Activated CD8-positive, alpha-beta T cell treated with anti-CD3 and anti-CD28 coated beads, Interleukin-2, amount 10 ng/mL, durations not matched to agents 7 days and 5 days (primary cell): ENCODE data around the gene TUBGCP3. TPM values are rescaled to one million over a fixed set of nuclear protein-coding genes. Genes with fewer than 3 reads are reported as not detected.

Source experiments
- ATAC-seq: fragments of 150-1000 bp; cut with Tn5 transposase; one replicate; pipeline ENCODE4 v1.10.0; 2021; ENCODE audit warnings: moderate library complexity
- CTCF ChIA-PET: fragments of 350-600 bp; sonication (Branson Sonifier 250); formaldehyde crosslinking; loops from one replicate; lab custom pipeline; 2021; ENCODE audit warnings: antibody characterized with exemption; lab: Charles Lee
- POLR2A ChIA-PET: fragments of 350-600 bp; sonication (Branson Sonifier 250); formaldehyde crosslinking; loops from one replicate; lab custom pipeline; 2021; ENCODE audit warnings: antibody characterized with exemption; lab: Charles Lee
- DNase-seq: peaks from one replicate; pipeline ENCODE4 v3.0.0-alpha.2; 2020
- H3K27ac Mint-ChIP-seq: one replicate; pipeline ENCODE4 v1.8.0; 2021; ENCODE audit warnings: mild to moderate bottlenecking, mixed read lengths
- H3K27me3 Mint-ChIP-seq: one replicate; pipeline ENCODE4 v1.8.0; 2021; ENCODE audit warnings: low read depth, mixed read lengths
- H3K36me3 Mint-ChIP-seq: one replicate; pipeline ENCODE4 v1.8.0; 2021; ENCODE audit warnings: low read depth, mixed read lengths
- H3K4me1 Mint-ChIP-seq: one replicate; pipeline ENCODE4 v1.8.0; 2021; ENCODE audit warnings: low read depth, mixed read lengths
- H3K4me3 Mint-ChIP-seq: one replicate; pipeline ENCODE4 v1.8.0; 2021; ENCODE audit warnings: mild to moderate bottlenecking, mixed read lengths
- H3K9me3 Mint-ChIP-seq: one replicate; pipeline ENCODE4 v1.8.0; 2022; ENCODE audit warnings: mixed read lengths; ENCODE audit not compliant: insufficient read depth
- total RNA-seq, 2 experiments: library from RNA; stranded (reverse); gene quantifications; one replicate each; pipeline ENCODE4 v1.2.3, GENCODE V29; 2021

TUBGCP3 gene
- total RNA-seq, 2 experiments from 2014 or later, result 57.4 to 66.5 TPM

DNA sequence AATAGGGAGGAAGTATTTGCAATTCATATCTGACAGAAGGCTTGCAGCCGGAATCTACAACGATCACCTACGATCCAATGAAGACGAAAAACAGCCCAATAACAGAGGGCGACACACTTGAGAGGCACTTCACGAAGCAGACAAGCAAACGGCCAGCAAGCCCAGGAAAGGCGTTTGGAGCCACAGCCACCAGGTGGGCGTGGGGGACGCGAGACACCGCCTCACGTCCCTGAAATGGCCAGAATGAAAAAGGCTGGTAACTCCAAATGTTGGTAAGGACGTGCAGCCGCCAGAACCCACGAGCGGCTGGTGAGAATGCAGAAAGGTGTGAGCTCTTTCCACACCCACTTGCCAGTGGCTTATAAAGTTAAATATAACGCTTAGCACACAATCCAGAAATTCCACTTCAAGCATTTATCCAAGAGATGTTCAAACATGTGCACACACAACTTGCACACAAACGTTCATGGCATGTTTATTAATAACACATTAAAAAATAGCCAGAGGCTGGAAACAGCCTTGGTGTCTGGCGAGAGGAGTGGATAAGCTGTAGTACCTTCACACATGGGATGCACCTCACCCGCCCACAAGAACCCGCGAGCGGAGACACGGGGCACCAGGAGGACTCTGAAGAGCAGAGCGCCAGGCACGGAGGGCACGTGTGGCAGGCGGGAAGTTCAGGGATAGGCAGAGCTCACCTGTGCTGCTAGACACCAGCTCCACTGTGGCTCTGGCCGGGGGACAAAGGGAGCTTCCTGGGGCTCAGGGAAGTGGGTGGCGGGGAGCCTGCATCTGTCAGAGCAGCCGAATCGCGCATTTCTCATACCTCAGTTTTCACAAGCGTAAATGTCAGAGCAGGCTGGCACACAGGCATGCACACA, 122.5 kb downstream of the TUBGCP3 start:
- Mint-ChIP-seq H3K4me1 (no peaks in the 10 kb centered on the region), H3K27me3 (peaks cover 2% of the 10 kb centered on the region), H3K27ac (no peak overlapping the region), H3K9me3 (no peaks in the 10 kb centered on the region), H3K36me3 (no peaks in the 10 kb centered on the region), H3K4me3 (no peak overlapping the region)
- ATAC-seq, result no peak
- ChIA-PET POLR2A (no interaction called here), CTCF (no interaction called here)
- no peak for DNase-seq

DNA sequence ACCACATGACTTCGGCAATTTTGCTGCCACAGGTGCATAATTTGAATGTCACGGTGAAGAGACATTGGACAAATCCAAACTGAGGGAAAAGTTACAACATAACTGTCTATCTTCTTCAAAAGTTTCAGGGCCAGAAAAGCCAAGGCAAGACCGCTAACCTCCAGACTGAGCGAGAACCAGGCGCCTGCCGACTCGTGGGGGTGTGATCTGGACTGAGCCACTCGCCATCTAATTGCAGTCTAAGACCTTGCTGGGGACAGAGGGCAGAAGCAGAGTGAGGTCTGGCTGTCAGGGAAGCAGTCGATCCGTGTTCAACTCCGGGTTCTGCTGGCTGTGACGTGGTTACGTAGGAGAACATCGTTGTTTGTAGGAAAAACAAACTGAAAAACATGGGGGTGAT, 123.2 kb downstream of the TUBGCP3 start:
- ChIA-PET CTCF (no interaction called here), POLR2A (no interaction called here)
- Mint-ChIP-seq H3K27me3 (peaks cover 3% of the 10 kb centered on the region), H3K36me3 (no peaks in the 10 kb centered on the region), H3K9me3 (no peaks in the 10 kb centered on the region), H3K4me3 (no peak overlapping the region), H3K27ac (no peak overlapping the region), H3K4me1 (no peaks in the 10 kb centered on the region)
- no peak for ATAC-seq
- DNase-seq, result no peak

- Mint-ChIP-seq H3K9me3 (no peaks in the 10 kb centered on the region), H3K4me1 (no peaks in the 10 kb centered on the region), H3K27me3 (peaks cover 10% of the 10 kb centered on the region), H3K27ac (no peak overlapping the region), H3K36me3 (no peaks in the 10 kb centered on the region), H3K4me3 (no peak overlapping the region)
- POLR2A ChIA-PET, result no interaction called here
- no peak for DNase-seq
- no peak for ATAC-seq
- CTCF ChIA-PET, result no interaction called here
These were observed 125.5 kb downstream of the TUBGCP3 start for GRCh38 chr13:112462408-112462807.

DNA sequence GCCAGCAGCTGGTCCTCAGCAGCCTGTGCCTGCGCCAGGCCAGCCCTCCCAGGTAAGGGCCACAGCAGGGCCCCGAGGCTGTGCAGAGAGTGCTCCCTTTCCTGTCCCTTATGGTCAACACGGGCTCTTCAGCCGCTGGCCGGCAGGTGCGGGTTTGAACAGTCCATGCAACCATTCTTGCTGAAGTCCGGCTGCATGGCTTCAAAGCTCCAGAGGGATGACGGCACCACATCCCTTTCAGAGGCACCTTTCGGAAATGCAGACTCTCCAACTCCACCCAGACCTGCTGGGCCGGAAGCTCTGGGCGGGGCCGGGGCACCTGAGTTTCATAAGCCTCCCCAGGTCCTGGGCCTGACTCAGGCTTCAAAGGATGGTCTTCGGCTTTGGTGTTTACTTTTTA, 130.5 kb downstream of the TUBGCP3 start:
- ChIA-PET CTCF (no interaction called here), POLR2A (no interaction called here)
- Mint-ChIP-seq H3K9me3 (no peaks in the 10 kb centered on the region), H3K4me3 (no peak overlapping the region), H3K4me1 (no peaks in the 10 kb centered on the region), H3K36me3 (no peaks in the 10 kb centered on the region), H3K27ac (no peak overlapping the region), H3K27me3 (peaks cover 9% of the 10 kb centered on the region)
- ATAC-seq, result no peak
- no peak for DNase-seq

- DNase-seq, result no peak
- Mint-ChIP-seq H3K27ac (no peak overlapping the region), H3K4me3 (no peak overlapping the region), H3K36me3 (no peaks in the 10 kb centered on the region), H3K27me3 (peaks cover 9% of the 10 kb centered on the region), H3K9me3 (no peaks in the 10 kb centered on the region), H3K4me1 (no peaks in the 10 kb centered on the region)
- POLR2A ChIA-PET, result no interaction called here
- CTCF ChIA-PET, result no interaction called here
- ATAC-seq, result no peak
These were observed 130.9 kb downstream of the TUBGCP3 start for GRCh38 chr13:112457081-112457480.

- H3K36me3 Mint-ChIP-seq, result no peaks in the 10 kb centered on the region
- no peaks in the 10 kb centered on the region for H3K4me1 Mint-ChIP-seq
- no peaks in the 10 kb centered on the region for H3K9me3 Mint-ChIP-seq
- ChIA-PET CTCF (no interaction called here), POLR2A (no interaction called here)
- H3K27me3 Mint-ChIP-seq, result peaks cover 9% of the 10 kb centered on the region
- ATAC-seq (no peak), DNase-seq (no peak)
- H3K27ac Mint-ChIP-seq, result no peak overlapping the region
- H3K4me3 Mint-ChIP-seq, result no peak overlapping the region
These were observed 131.6 kb downstream of the TUBGCP3 start for GRCh38 chr13:112456138-112457056.

- DNase-seq (no peak), ATAC-seq (no peak)
- Mint-ChIP-seq H3K36me3 (no peaks in the 10 kb centered on the region), H3K4me1 (no peaks in the 10 kb centered on the region), H3K9me3 (no peaks in the 10 kb centered on the region), H3K27me3 (peaks cover 9% of the 10 kb centered on the region), H3K4me3 (no peak overlapping the region), H3K27ac (no peak overlapping the region)
- POLR2A ChIA-PET, result no interaction called here
- CTCF ChIA-PET, result no interaction called here
These were observed 132.4 kb downstream of the TUBGCP3 start for GRCh38 chr13:112455476-112456059.

DNA sequence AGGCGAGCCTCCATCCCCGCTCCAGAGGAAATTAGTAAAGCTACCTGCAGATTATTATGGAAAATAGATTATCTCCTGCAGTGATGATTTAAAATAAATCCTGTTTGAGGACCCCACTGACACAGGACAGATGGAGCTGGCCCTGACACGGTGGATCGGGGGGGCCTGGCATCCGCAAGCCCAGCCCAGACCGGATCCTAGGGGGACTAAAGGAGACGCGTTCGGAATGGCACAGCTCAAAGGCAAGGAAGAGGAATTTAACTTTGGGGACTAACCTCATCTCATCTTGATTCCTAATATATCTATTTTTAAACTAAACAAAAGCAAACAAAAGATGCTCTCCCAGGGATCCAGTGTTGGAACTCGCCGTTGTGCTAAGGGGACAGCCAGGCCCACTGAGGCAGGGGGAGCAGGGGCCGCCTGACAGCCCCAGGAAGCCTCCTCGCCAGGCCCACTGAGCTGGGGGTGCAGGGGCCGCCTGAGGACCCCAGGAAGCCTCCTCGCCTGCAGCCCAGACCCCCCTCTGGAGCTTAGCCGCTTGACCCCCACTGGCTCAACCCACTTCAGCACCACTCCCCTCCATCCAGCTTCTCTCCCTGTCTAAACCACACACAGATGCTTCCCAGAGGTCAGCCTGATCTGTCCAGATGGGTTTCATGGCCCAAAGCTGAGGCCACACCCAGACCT, 133.2 kb downstream of the TUBGCP3 start:
- no peaks in the 10 kb centered on the region for H3K9me3 Mint-ChIP-seq
- no peaks in the 10 kb centered on the region for H3K4me1 Mint-ChIP-seq
- DNase-seq (no peak), ATAC-seq (no peak)
- peaks cover 8% of the 10 kb centered on the region for H3K27me3 Mint-ChIP-seq
- no peak overlapping the region for H3K27ac Mint-ChIP-seq
- no peaks in the 10 kb centered on the region for H3K36me3 Mint-ChIP-seq
- no peak overlapping the region for H3K4me3 Mint-ChIP-seq
- CTCF ChIA-PET, result no interaction called here
- POLR2A ChIA-PET, result no interaction called here

DNA sequence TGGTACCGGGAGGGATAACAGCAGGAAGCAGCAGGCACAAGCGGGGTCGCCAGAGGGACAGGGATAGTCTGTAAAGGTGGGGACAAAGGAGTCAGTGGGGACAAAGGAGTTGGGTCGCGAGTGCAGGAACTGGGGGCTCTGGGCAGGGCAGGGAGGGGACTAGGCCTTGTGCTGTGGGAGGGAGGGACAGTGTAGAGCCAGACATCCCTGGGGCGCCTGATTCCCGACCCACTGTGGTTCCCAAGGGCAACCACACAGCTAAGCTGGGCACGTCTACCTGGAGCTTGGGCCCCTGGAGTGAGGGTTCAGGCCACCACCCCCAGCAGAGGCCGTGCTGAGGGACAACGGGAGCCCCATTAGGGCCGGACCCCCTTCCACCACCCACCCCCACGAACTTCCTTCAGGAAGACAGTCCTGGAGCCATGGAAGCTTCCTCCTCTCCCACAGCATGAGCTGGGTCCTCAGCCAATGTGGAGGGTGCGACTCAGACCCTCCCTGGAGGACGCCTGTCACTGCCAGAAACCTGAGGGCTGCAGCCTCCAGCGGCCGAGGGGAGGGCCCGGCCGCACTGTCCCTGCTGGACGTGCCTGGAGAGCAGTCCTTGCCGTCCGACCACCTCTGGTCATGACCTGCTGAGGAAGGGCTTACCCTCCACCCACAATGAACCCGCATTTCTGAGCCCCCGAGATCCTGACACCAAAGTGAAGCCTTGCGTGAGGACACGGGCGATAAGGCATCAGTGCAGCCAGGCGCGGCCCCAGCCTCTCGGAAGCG, 133.9 kb downstream of the TUBGCP3 start:
- ChIA-PET CTCF (no interaction called here), POLR2A (no interaction called here)
- H3K9me3 Mint-ChIP-seq, result no peaks in the 10 kb centered on the region
- peaks cover 4% of the 10 kb centered on the region for H3K27me3 Mint-ChIP-seq
- H3K27ac Mint-ChIP-seq, result no peak overlapping the region
- H3K4me1 Mint-ChIP-seq, result no peaks in the 10 kb centered on the region
- ATAC-seq, result no peak
- H3K4me3 Mint-ChIP-seq, result no peak overlapping the region
- no peaks in the 10 kb centered on the region for H3K36me3 Mint-ChIP-seq
- DNase-seq, result no peak

DNA sequence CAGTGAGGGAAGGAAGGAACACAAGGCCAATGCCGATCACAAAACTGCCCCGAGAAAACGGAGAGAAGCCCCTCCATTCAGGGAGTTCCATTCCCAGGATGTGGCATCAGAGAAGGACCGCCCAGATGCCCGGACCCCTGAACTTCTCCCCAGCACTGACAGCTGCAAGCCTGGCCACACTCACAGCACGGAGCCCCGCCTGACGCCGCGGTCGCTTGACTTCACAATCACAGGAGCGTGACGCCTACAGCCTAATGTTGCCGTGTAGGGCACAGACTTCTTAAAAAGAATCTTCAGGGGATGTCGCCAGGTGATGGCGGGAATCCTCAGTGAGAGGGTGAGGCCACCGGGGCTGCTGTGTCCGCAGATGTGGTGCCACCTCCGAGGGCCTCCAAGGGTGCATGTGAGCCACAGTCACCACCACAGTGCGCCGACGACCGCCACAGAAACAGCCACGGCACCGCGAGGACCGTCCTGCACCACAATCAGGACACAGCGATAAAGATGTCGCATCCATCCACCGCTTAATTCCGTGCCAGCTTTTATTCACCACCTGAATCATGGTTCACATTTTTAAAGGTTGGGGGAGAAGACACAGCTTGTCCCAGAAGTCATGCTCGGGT, 134.6 kb downstream of the TUBGCP3 start:
- DNase-seq (no peak), ATAC-seq (no peak)
- Mint-ChIP-seq H3K27me3 (no peaks in the 10 kb centered on the region), H3K4me3 (no peak overlapping the region), H3K36me3 (no peaks in the 10 kb centered on the region), H3K27ac (no peak overlapping the region), H3K4me1 (no peaks in the 10 kb centered on the region), H3K9me3 (no peaks in the 10 kb centered on the region)
- ChIA-PET POLR2A (no interaction called here), CTCF (no interaction called here)
